HS-5 (cell line): ENCODE results near the gene CRYBG2.

ENCODE experiments used
- DNase-seq: peaks from one replicate; pipeline ENCODE4 v3.0.0-alpha.2; 2012; ENCODE audit warnings: low read depth

CRYBG2 gene

DNA sequence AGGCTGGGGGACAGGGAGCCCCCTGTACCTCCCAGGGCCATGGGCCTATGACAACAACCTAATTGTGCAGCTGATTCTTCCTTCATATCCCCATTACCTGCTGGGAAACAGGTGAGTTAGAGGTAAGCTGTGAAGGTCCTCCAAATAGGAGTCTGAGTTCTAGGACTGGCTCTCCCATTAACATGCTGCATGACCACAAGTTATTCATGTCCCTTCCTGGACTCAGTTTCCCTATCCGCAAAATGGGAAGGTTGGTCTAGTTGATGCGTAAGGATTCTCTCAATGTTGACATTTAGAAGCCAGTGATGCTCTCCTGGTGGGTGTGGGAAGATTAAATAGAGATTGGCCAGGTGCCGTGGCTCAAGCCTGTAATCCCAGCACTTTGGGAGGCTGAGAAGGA, 14.6 kb upstream of the CRYBG2 start:
- no peak for DNase-seq

DNA sequence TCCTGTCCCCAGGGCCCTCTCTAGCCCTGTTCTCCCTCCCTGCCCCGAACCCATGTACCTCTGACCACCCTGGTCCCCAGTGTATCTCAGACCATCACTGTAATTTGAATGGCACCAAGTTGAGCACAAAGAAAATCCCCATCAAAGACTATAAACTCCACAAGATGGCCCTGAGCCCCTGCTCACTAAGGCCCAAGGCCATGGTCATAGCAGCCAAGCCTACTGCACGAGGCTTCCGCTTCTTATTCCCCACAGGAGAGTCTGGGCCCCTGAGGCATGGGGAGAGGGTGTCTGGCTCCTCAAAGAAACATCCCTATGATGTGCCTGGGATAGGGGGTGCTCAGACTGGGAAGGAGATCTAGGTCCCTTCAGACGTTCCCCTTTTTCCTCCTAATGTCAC, 14.1 kb upstream of the CRYBG2 start:
- no peak for DNase-seq

DNA sequence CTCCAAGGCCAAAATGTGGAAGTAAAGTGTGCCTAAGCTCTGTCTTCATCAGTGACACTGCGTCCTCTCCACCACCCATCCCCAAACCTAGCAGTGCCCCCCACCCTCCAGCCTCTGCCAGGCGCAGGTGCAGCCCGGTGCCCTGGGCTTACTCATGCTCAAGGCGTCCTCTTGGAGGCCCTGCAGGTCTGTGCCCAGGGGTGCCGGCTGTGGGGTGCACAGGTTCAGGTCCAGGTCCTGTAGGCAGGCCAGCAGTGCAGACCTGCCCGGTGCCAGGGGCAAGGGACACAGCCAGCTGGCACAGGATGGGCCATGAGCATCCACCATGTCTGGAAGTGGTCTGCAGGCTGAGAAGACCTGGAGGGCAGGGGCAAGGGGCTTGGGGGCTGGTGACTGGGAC, 13.5 kb upstream of the CRYBG2 start:
- DNase-seq = no peak

DNA sequence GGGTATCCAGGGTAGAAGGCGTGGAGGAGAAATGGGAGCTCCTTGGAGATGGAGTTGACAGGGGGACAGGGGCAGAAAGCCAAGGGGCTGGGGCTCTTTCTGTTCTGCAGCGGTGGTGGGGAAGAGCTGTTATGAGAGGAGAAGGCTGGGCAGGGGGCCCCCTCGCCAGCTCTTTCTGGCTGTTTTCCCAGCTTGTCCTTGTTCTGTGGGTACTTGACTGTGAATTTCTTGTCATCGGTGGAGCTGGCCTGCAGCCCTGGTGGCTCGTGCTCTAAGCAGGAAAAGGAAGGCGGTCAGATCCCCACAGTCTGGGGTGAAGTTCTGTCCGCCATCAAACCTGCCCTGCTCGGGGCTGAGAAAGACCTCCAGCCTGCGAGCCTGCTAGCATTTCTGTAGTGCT, 11.0 kb upstream of the CRYBG2 start:
- DNase-seq = no peak

DNA sequence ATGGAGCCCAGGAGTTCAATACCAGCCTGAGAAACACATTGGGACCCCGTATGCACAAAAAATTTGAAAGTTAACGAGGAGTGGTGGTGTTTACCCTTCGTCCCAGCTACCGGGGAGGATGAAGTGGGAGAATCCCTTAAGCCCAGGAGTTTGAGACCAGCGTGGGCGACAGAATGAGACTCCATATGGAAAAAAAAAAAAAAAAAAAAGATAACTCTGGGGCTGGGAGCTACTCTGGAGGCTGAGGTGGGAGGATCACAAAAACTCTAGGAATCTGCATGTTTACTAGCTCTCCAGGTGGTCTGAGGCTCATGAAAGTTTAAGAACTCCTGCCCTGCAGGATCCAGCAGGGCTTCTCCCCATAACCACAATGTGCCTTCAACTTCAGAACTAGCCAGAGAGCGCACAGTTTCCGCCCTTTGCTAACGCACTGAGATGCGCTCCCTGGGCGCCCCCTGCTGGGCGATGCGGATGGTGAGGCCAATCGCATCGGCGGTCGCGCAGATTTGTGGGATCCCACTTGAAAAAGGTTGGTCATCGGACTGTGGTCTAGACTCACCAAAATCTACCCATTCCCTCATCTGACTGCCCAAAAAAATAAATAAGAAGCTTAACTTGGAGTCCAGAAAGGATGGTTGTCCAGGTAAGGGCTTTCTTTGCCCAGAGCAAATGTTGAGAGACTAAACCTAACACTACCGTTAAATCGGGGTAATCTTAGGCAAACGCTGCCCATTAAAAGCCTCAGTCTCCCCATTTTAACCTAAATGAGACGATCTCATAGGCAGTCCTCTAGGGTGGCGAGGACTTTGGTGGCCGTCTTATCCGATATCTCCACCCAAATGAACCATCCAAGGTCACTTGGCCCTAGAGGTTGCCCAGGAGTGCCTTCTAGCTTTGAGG, 9.9 kb upstream of the CRYBG2 start:
- DNase-seq = no peak

DNA sequence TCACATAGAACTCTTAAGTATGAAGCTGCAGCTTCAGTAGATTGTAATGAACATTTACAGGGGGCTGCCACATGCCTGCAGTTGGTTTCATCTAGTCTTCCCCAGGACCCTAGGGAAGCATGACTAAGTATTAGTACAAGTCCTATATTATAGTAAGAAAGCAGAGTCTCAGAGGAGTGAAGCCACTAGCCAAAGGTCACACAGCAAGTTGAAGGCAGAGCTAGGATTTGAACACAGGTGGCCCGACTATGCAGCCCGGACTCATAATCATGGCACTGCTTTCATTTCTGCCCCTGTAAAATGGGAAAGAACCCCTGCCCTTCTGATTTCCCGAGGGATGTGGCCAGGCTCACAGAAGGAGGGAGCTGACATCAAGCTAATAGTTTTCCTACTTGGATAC, 8.4 kb upstream of the CRYBG2 start:
- no peak for DNase-seq

DNA sequence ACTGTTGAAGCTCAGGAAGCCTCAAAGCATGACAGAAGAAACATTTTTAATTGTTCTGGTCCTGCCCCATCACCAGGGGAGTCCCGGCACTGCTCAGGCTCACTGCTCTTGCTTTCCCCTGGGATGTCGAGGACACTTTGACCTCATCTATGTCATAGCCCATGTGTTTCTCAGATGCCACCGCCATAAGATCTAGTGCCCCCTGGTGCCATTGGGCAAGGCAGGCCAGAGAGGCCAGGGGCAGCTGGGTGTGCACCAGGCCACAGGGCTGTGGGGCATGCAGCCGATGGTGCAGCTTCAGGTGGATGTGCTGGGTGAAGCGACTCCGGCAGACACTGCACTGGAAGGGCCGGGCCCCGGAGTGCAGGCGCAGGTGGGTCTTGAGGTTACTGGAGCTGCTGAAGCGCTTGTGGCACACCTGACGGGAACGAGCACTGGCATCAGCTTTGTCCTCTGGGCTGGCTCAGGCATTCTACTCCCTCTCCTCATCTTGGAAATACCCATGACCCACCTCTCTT, 7.7 kb upstream of the CRYBG2 start:
- no peak for DNase-seq

DNA sequence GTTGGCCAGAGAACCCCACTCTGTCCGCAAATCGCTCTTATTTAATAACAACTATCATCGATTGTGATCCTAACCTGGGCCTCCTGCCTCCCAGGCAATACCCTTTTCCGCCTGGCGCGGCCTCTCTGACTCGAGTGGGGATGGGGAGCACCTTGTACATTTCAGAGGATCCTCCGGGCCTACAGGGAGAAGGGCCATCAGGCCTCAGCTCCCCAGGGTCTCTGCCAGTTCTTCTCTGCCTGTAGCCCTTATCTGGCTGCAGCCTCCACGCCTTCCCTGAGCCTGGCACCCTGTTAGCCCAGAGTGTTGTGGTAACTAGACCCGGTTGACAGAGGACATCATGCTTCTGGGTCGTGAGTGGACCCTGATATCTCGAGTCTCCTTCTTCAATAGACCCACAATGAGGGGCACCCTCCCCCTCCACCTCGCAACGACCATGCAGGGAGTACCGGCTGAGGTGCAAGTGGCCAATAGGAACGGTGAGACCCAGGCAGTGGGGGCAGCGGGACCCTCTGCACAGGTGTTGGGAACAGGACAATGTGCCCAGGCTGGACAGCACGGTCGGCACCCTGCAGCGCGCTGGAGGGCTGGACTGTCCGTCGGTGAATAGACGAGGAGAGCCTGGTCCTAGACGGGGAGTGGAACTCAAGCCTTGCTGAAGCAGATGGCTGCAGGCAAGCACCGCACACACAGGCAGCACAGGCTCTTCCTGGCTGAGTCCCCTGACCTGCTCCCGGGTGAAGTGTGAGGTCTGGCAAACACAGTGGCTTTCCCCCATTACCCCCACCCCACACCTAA, 7.1 kb upstream of the CRYBG2 start:
- DNase-seq = no peak

DNA sequence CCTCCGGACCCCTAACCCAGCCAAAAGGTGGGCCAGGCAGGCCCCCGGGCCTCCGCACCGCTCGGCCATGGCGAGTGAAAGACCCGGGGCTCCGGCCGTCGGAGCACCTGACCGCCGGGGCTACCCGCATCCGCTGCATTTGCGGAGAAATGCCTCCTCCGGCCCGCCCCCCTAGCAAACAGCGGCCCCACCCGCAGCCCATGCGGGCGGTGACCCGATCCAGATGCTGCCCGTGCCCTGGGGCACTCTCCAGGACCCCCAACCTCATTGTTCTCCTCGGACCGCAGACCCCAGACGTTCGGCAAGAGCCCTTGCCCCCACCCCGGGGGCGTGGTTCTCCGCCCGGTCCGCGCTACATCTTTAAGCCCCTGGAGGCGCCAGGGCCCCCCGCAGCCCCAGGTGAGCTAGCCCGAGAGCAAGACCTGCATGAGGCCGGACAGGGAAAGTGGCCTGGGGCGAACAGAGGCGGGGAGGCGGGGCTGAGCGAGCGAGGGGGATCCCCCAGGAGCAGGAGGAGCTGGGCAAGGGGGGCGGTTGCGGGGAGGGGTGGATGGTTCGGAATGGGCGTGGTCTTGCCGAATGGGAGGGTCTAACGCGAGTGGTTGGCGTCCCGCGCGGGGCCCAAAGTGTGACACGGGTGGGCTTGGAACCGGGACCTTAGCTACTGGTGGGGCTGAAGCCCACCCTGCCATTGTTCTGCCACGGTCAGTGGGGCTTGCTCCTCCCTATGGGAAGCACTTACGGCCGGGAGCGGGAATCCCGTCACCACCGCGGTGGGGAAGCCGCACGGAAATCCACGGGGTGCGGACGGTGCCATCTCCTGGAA, 6.3 kb upstream of the CRYBG2 start:
- DNase-seq = no peak

DNA sequence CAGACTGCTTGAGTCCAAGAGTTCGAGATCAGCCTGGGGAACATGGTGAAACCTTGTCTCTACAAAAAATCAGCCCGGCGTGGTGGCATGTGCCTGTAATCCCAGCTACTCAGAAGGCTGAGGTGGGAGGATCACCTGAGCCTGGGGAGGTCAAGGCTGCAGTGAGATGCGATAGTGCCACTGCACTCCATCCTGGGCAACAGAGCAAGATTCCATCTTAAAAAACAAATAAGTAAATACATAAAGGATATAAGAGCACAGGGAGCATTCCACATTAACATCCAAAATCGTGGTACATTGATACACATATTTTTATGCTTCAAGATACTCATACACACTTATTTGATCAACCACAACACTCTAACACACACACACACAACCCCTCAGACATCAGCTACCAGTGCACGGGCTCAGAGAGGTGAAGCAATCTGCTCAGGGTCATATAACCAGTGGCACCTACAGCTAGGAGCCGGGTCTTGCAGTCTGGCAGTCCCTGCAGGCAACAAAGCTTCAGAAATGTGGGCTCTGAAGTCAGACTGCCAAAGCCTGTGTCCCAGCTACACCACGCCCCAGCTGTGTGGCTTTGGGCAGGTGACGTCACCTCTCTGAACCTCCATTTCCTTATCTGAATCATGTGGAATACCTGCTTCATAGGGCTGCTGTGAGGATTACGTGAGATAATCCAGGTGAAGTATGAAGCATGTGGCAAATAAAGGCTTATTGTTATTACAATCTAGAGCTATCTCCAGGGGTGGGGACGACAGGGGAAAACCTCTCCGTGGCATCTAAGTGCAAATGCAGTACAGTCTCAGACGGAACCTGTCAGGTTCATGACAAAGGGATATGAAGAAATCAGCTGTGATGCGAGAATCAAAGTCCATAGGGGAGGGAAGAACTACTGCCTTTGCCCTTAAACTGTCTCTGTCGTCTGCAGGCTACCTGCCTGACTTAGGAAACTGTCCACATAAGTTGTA, 4.8 kb upstream of the CRYBG2 start:
- DNase-seq = no peak

DNA sequence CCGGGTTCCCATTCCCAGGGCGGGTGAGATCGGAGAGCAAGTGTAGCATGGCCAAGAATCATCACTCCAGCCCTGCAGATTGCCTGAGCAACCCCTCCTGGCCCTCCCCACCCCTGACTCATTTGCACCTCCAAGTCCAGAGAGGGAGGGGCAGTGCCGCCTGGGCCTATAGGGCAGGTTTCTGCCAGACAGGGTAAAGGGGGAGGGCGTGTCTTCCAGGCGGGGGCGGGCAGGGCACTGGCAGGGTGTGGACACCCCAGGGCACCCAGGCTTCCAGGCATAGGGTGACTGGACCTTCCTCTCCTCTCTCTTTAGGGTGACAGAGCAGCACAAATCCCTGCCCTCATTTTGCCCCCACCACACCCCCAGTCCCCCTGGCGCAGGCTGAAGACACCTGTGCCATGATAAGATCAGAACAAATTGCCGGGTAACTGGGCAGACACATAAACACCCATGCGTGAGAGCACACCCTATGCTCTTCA, 3.2 kb upstream of the CRYBG2 start:
- DNase-seq = no peak

DNA sequence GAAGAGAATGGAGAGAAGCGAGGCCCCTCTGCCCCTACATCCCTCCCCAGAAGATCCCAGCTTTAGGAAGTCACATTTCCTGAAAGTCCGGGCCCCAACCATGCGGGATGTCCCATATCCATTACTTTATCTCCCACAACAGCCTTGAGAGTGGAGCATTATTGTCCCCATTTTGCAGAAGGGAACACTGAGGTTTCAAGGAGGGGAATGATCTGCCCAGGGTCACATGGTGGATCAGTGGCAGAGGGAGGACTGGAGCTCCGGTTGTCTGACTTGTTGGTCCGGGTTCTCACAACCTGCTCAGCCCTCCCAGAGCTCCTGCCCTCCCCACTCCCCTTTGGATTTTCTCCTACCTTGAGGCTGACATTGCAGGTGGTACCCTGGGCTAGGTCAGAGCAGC, 2.2 kb upstream of the CRYBG2 start:
- DNase-seq = no peak

DNA sequence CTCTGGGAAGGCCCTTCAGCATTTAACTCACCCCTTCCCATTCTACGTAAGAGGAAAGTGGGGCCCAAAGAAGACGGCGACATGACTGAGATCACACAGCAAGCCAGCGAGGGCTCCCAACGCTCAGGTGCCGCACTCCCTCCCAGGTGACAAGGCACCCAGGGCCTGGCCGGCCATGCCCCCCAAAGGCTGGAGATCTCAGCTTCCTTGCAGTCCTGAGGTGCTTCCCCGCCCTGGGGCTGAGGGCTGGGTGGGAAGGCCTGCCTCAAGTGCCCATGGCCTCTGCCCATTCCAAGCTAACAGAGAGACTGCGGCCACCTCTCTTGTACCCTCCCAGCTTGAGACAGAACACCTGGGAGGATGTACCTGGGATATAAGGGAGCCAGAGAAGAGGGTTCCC, 1.0 kb upstream of the CRYBG2 start:
- no peak for DNase-seq

DNA sequence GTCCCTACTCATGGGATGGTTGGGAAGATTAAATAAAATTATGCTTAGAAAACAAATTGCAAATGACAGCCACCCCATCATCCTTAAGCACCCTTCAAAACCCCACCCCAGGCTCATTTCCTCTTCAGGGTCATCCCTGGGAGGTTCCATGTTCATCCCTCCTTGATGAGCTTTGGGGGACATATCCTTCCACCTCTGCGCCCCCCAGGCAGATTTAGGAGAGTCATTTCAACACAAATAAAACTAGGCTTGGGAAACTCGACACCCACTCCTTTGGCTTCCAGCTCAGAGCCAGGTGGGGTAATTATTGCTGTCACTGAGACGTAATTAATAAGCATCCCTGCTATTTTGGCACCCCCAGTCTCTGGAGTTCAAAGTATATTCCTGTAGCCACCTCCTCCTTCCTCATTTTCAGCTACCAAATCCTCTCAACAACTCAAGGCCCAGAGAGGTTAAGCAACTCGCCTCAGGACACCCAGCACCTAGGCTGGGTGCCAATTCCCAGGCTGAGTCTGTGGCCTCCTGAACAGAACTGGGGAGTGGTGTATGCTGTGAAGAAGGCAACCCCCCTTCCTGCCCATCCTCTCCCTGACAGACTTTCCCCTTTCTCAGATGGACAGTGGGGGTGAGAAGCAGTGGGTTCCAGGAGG, 595 bp downstream of the CRYBG2 start:
- DNase-seq = no peak

DNA sequence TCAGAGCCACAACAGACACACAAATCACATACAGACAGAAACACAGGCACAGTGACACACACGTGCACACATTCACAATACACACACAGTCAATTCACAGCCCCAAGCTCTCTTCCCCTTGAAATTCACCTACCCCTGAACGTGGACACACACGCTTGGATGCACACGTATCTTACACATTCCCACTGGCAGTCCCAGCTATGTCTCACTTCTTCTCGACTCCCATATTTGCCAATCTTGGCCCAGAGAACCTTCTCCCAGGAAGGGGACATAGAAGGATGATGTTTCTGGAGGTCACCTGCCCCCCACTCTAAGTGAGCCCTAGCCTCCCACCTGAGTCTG, 1.6 kb downstream of the CRYBG2 start:
- DNase-seq = no peak

DNA sequence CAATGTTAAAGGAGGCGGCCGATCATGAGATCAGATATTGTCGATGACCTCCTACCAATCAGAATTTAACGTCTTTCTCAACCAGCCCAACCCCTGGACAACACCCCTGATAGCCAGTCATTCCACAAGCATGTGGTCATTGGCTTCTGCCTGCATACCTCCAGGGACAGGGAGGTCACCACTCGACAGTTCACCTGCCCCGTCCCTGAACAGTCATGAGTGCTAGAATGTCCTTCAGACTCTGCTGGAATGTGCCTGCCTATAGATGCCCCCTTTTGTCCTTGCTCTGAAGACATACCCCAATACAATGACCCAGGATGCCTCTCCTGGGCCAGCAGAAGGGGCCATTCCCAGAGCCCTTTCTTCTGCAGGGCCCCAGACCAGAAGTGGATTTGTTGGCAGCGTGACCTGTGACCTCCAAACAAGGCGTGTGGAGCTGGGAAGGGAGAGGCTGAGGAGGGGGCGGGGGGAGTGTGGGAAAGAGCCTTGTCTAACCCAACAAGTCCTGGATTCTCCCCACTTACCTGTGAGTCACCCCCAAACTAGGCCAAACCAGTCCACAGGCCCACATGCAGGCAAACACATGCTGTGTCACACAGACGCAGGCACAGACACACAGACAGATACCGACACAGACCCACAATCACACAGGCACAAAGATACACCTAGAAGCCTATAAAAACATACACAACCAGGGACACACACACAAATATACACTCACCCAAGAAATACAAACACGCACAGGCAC, 2.2 kb downstream of the CRYBG2 start:
- DNase-seq = no peak

DNA sequence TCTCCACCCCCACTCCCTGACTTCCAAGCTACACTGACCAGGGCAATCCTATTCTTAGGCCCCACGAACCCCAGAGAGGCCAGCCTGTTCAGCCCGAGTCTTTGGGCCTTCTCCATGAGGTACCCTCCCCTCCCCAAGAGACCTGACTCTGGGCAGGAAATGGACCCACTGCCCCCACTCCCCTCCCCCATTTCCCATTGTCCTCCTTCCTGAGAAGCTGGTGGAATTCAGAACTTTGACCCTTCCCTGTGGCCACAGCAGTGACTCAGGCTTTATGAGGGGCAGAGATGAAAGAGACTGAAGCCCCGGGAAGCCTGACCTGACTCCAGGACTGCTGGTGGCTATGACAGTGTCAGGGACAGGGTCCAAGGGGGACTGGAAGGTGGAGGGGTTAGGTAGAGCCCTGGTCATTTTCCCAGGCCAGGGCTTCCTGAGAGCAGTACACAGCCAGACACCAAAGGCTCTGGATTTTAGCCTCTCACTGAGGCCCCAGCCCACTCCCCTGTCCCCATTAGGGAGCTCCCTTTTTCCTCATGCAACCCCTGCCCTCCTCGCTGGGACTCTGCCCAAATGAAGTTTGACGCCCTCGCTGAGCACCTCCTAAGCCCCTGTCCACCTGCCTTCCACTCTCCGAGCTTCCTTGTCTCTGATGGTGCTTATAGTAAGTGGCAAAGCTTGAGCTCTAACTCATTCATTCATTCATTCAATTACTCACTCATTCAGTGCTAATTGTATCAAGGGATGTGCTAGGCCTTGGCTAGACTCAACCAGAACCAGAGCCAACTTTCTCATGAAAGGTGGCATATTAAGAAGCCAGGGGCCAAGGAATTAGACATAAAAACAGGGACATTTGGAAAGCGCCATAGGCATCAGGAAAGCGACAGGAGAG, 3.0 kb downstream of the CRYBG2 start:
- DNase-seq = no peak

DNA sequence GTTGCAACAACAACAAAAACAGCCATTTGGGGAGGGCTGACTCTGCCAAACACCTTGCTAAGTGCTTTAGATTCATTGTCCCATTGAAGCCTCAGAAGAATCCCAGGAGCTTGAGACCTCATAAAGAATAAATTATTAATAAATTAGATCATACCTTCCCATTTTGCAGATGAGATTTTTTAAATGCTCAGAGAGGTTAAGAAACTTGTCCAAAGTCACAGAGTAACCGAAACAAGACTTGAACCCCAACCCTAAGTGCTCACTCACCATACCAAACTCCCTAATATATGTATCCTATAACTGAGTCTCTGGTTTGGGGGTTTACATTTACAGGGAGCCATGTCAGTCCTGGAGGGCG, 3.6 kb downstream of the CRYBG2 start:
- DNase-seq = no peak

DNA sequence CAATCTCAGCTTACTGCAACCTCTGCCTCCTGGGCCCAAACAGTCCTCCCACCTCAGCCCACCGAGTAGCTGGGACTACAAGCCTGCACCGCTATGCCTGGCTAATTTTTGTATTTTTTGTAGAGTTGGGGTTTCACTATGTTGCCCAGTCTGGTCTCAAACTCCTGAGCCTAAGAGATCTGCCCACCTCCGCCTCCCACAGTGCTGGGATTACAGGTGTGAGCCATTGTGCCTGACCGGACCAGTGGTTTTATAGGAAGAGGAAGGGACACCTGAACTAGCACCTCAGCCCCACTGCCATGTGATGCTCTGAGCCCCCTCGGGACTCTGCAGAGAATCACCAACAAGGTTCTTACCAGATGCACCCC, 4.1 kb downstream of the CRYBG2 start:
- no peak for DNase-seq
